Tibial nerve (tissue), 4 donors: Measurements from ENCODE around the gene ROBO4. TPM values are rescaled to one million over a fixed set of nuclear protein-coding genes. Genes with fewer than 3 reads are reported as not detected.

Experiments used
- DNase-seq, 2 donors: peaks; one replicate each; pipeline ENCODE4 v3.0.0-alpha.2; 2019; ENCODE audit warnings: low spot score in 2 of 2
- H3K27ac ChIP-seq, 4 donors: fragments of 200-600 bp; sonication (generic) in 3 of 4; one replicate each; pipeline ENCODE4 v1.5.1; 2017 to 2019; ENCODE audit warnings: mild to moderate bottlenecking in 1 of 4
- H3K27me3 ChIP-seq, 2 donors: fragments of 200-600 bp; sonication (generic) in 1 of 2; one replicate each; pipeline versions ENCODE4 v1.5.1 to v1.6.0; 2017 to 2019
- H3K36me3 ChIP-seq, 3 donors: fragments of 200-600 bp; sonication (generic); one replicate each; pipeline ENCODE4 v1.5.1; 2018 to 2019
- H3K4me1 ChIP-seq, 4 donors: fragments of 200-600 bp; sonication (generic) in 3 of 4; one replicate each; pipeline ENCODE4 v1.5.1; 2017 to 2019
- H3K4me3 ChIP-seq, 4 donors: fragments of 200-600 bp; sonication (generic) in 3 of 4; one replicate each; pipeline ENCODE4 v1.5.1; 2017 to 2019; ENCODE audit warnings: mild to moderate bottlenecking in 1 of 4, moderate library complexity in 1 of 4
- H3K9me3 ChIP-seq, 4 donors: fragments of 200-600 bp; sonication (generic) in 3 of 4; one replicate each; pipeline ENCODE4 v1.5.1; 2017 to 2019
- CTCF ChIP-seq, 5 experiments: fragments of 200-600 bp in 3 of 5; fragments of 450-650 bp in 2 of 5; sonication (generic) in 3 of 5; IDR thresholded peaks; one replicate each; pipeline ENCODE4 v1.5.1; 2016 to 2019; ENCODE audit warnings: antibody characterized with exemption in 5 of 5, mild to moderate bottlenecking in 3 of 5, moderate library complexity in 2 of 5
- EP300 ChIP-seq, 2 donors: sonication (generic); formaldehyde crosslinking; IDR thresholded peaks; one replicate each; pipeline ENCODE4 v1.6.1; 2017; ENCODE audit warnings: antibody characterized with exemption in 2 of 2, mild to moderate bottlenecking in 1 of 2
- POLR2A ChIP-seq, 2 donors: fragments of 450-650 bp; IDR thresholded peaks; one replicate each; pipeline ENCODE4 v1.6.1; 2017; ENCODE audit warnings: antibody characterized with exemption in 2 of 2, mild to moderate bottlenecking in 2 of 2, moderate library complexity in 2 of 2
- WGBS, 2 donors: methylation state at CpG; one replicate each; pipeline ENCODE4 v1.1.5; 2018; 5-methylcytosine and 5-hydroxymethylcytosine counted together
- total RNA-seq, 4 donors: library from RNA; depleted of rRNA; stranded (reverse); fragments of >200 nt; gene quantifications; one replicate each; pipeline ENCODE4 v1.1.0, GENCODE V29; 2016

Gene ROBO4
- total RNA-seq, 4 donors from 2014 or later = 12.1 to 38.8 (median 28.0) TPM

- Histone ChIP-seq H3K4me3 (peak overlapping the region; percentile 47 to 77 (median 54)), H3K27ac (peak overlapping the region; percentile 77 to 98 (median 84)), H3K27me3 (peaks cover 0 to 23% of the 10 kb centered on the region in 2 donors), H3K4me1 (peaks cover 0 to 32% (median 6%) of the 10 kb centered on the region in 4 donors), H3K9me3 (no peaks in the 10 kb centered on the region), H3K36me3 (no peaks in the 10 kb centered on the region)
- WGBS, 2 donors = 19 to 22% methylated on average over 30 of the region's 30 CpGs
- TF ChIP-seq POLR2A (IDR thresholded peaks at IDR 0.05) = no peak
- no peak for TF ChIP-seq EP300 (IDR thresholded peaks at IDR 0.05)
- TF ChIP-seq CTCF (IDR thresholded peaks at IDR 0.05) = no peak
- no peak for DNase-seq
Measured at GRCh38 chr11:124876818-124877630, 20.6 kb downstream of the ROBO4 start.

DNA sequence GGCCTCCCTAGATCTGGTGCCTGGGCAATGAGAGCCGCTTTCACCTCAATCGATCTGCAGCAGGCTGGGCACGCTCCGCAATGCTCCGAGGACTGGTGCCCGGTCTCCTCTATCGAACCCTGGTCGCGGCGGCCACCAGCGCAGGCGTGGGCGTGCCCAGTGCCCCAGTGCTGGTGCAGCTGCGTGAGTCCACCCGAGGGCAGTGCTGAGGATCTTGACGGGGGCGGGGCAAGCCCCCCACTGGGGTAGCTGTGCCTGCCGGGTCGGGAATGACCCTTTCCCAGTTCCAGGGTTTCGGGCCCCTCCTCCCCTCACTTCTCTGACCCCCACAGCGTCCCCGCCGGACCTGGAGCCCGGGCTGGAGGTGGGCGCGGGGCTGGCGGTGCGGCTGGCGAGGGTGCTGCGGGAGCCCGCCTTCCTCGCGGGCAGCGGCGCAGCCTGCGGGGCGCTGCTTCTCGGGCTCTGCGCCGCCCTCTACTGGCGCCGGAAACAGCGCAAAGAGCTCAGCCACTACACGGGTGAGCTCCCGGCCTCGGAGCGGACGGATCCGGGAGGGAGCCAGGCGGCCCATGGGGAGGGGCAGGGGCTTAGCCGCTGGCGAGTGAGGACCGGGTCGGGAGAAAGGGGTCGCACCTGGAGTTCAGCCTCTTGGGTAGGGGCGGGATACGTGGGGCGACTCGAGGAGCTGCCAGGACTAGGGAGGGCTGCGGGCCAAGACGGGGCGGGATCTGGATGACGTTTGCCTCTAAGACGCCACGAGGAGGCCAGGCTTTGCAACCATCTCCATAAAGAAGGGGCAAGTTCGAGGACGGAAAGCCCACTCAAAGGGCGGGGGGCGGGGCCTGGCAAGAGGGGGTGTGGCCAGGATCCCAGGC lies 21.5 kb downstream of the ROBO4 start:
- H3K27ac ChIP-seq = peak overlapping the region; percentile 77 to 98 (median 84)
- TF ChIP-seq POLR2A (IDR thresholded peaks at IDR 0.05) = peak; percentile 9 to 27
- TF ChIP-seq CTCF (IDR thresholded peaks at IDR 0.05) = peak; percentile 77 to 94 (median 89)
- peak in 1 of 2 donors; percentile 83 for TF ChIP-seq EP300 (IDR thresholded peaks at IDR 0.05)
- WGBS, 2 donors = 1 to 2% methylated on average over 27 to 60 of the region's 69 CpGs

GRCh38 chr11:124875401-124875800 lies 22.3 kb downstream of the ROBO4 start:
- no peaks in the 10 kb centered on the region for H3K9me3 ChIP-seq
- H3K36me3 ChIP-seq = no peaks in the 10 kb centered on the region
- TF ChIP-seq EP300 (IDR thresholded peaks at IDR 0.05) (no peak), POLR2A (IDR thresholded peaks at IDR 0.05) (no peak), CTCF (IDR thresholded peaks at IDR 0.05) (no peak)
- H3K4me3 ChIP-seq = peak overlapping the region in 1 of 4 donors; percentile 77
- peak overlapping the region in 1 of 4 donors; percentile 98 for H3K27ac ChIP-seq
- 40 to 68% methylated on average over 3 of the region's 3 CpGs for WGBS, 2 donors
- DNase-seq = no peak
- peaks cover 0 to 39% of the 10 kb centered on the region in 2 donors for H3K27me3 ChIP-seq
- peaks cover 0 to 29% (median 6%) of the 10 kb centered on the region in 4 donors for H3K4me1 ChIP-seq

More for the DNA sequence above, 21.5 kb downstream of the ROBO4 start:
- DNase-seq = peak; percentile 75 to 84
- H3K36me3 ChIP-seq = no peaks in the 10 kb centered on the region
- no peaks in the 10 kb centered on the region for H3K9me3 ChIP-seq
- H3K27me3 ChIP-seq = peaks cover 0 to 31% of the 10 kb centered on the region in 2 donors
- peak overlapping the region; percentile 47 to 77 (median 54) for H3K4me3 ChIP-seq
- peaks cover 0 to 29% (median 6%) of the 10 kb centered on the region in 4 donors for H3K4me1 ChIP-seq

DNA sequence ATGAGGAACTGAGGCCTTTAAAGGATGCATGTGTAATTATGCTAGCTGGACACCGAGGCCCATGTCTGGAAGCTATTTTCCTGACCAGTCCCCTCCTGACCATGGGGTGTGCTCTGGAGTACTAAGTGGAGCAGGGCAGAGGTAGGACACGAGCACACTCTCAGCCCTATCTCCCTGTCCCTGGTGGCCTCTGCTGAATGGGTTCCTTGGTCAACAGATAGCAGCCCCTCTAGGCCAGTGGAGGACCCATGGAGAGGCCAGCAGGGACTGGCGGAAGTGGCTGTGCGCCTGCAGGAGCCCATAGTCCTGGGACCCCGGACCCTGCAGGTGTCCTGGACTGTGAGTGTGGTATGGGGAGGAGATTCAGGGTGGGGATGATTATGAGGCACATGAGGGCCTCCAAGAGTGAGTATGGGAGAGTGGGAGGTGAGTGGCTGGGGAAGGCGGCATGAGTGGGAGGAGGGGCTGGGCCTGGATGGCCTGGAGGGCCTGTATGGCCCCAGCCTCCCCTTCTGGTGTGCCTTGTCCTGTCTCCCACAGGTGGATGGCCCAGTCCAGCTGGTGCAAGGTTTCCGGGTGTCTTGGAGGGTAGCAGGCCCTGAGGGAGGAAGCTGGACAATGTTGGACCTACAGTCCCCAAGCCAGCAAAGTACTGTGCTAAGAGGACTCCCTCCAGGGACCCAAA lies 23.0 kb downstream of the ROBO4 start:
- no peaks in the 10 kb centered on the region for H3K36me3 ChIP-seq
- H3K4me1 ChIP-seq = peaks cover 0 to 29% (median 6%) of the 10 kb centered on the region in 4 donors
- TF ChIP-seq EP300 (IDR thresholded peaks at IDR 0.05) (no peak), CTCF (IDR thresholded peaks at IDR 0.05) (no peak), POLR2A (IDR thresholded peaks at IDR 0.05) (no peak)
- WGBS, 2 donors = 85 to 90% methylated on average over 7 of the region's 7 CpGs
- no peaks in the 10 kb centered on the region for H3K9me3 ChIP-seq
- no peak overlapping the region for H3K27ac ChIP-seq
- DNase-seq = no peak
- no peak overlapping the region for H3K4me3 ChIP-seq
- peaks cover 0 to 46% of the 10 kb centered on the region in 2 donors for H3K27me3 ChIP-seq
